Effector memory CD8-positive, alpha-beta T cell (primary cell): Measurements from ENCODE around the gene OR2M7.

Experiments
- ATAC-seq: fragments of 150-1000 bp; cut with Tn5 transposase; replicated peaks from 2 replicates; pipeline ENCODE4 v1.10.0; 2021; ENCODE audit warnings: mild to moderate bottlenecking, moderate library complexity
- DNase-seq, 3 experiments: peaks; one replicate each; pipeline ENCODE4 v3.0.0; 2021
- H3K27ac Mint-ChIP-seq, 2 donors: one replicate each; pipeline ENCODE4 v1.8.0; 2022; ENCODE audit warnings: mild to moderate bottlenecking in 2 of 2, mixed read lengths in 2 of 2, moderate library complexity in 2 of 2
- H3K27me3 Mint-ChIP-seq, 2 donors: one replicate each; pipeline ENCODE4 v1.8.0; 2022; ENCODE audit warnings: mixed read lengths in 2 of 2
- H3K36me3 Mint-ChIP-seq: one replicate; pipeline ENCODE4 v1.8.0; 2022; ENCODE audit warnings: mild to moderate bottlenecking, moderate library complexity, mixed read lengths; ENCODE audit not compliant: insufficient read depth
- H3K4me1 Mint-ChIP-seq, 2 donors: one replicate each; pipeline ENCODE4 v1.8.0; 2022; ENCODE audit warnings: low read depth in 2 of 2, mixed read lengths in 2 of 2
- H3K4me3 Mint-ChIP-seq, 2 donors: one replicate each; pipeline ENCODE4 v1.8.0; 2022; ENCODE audit warnings: mild to moderate bottlenecking in 2 of 2, mixed read lengths in 2 of 2, moderate library complexity in 2 of 2
- H3K9me3 Mint-ChIP-seq, 2 donors: one replicate each; pipeline ENCODE4 v1.8.0; 2022; ENCODE audit warnings: mixed read lengths in 2 of 2

The OR2M7 gene

DNA sequence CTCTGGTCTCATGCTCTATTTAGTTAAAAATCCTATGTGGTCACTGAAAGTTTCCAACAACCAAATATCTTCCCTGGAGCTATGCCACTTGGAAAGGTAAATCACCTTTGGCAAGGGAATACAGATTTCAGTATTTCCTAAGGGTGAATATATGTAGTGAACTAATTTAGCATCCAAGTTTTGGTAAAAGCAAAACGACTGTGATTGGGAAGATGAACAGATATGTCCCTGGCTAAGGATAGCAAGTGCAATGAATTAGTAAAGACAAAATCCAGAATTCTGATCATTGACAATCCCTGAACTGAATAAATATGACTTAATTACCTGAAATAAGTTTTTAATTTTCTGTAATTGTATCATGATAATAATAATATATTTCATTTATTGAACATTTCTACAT is 46.5 kb downstream of the OR2M7 start, which contains the start of gene OR2T33:
TSS of gene OR2T33 (minus strand) at position 101 of the 400 bp plus-strand sequence. CDS start 4,162 bp downstream, outside the sequence.
- peaks cover 3 to 7% of the 10 kb centered on the region in 2 donors for H3K9me3 Mint-ChIP-seq
- ATAC-seq (no peak), DNase-seq (no peak)

More for the DNA sequence above, 46.5 kb downstream of the OR2M7 start, which contains the start of gene OR2T33:
- no peaks in the 10 kb centered on the region for H3K36me3 Mint-ChIP-seq
- no peaks in the 10 kb centered on the region for H3K4me1 Mint-ChIP-seq
- H3K27ac Mint-ChIP-seq = no peak within 1 kb of the TSS
- H3K4me3 Mint-ChIP-seq = no peak within 1 kb of the TSS
- H3K27me3 Mint-ChIP-seq = no peaks in the 10 kb centered on the region
